ENCODE data around the gene CPSF3.

Gene CPSF3

GRCh38 chr2:9441556-9441955, 18.1 kb downstream of the CPSF3 start:
- H3K4me3 ChIP-seq (ENCODE audit: low read depth, low read length), result no peak overlapping the region
- DNase-seq (ENCODE audit: low read depth, low spot score), result no peak
- TF ChIP-seq CTCF (IDR thresholded peaks at IDR 0.05; ENCODE audit: low read depth, low read length), result no peak
- in situ Hi-C loops (cut with HindIII; ENCODE audit: low sequenced_read_pairs), result no loop called here

GRCh38 chr2:9443526-9443925, 20.1 kb downstream of the CPSF3 start:
- no peak for DNase-seq (ENCODE audit: low read depth, low spot score)
- H3K4me3 ChIP-seq (ENCODE audit: low read depth, low read length), result no peak overlapping the region

GRCh38 chr2:9445089-9445488, 21.6 kb downstream of the CPSF3 start:
- no peak for TF ChIP-seq CTCF (IDR thresholded peaks at IDR 0.05; ENCODE audit: low read depth, low read length)
- no peak for DNase-seq (ENCODE audit: low read depth, low spot score)
- in situ Hi-C loops (cut with HindIII; ENCODE audit: low sequenced_read_pairs), result no loop called here
- no peak overlapping the region for H3K4me3 ChIP-seq (ENCODE audit: low read depth, low read length)

More at GRCh38 chr2:9443526-9443925, 20.1 kb downstream of the CPSF3 start:
- in situ Hi-C loops (cut with HindIII; ENCODE audit: low sequenced_read_pairs), result no loop called here
- no peak for TF ChIP-seq CTCF (IDR thresholded peaks at IDR 0.05; ENCODE audit: low read depth, low read length)

- no peak for DNase-seq (ENCODE audit: low read depth, low spot score)
- in situ Hi-C loops (cut with HindIII; ENCODE audit: low sequenced_read_pairs), result no loop called here
These were observed 27.8 kb downstream of the CPSF3 start for GRCh38 chr2:9451231-9451630.

GRCh38 chr2:9460441-9461017, 37.1 kb downstream of the CPSF3 start:
- no peak for TF ChIP-seq CTCF (IDR thresholded peaks at IDR 0.05; ENCODE audit: low read depth, low read length)
- H3K4me3 ChIP-seq (ENCODE audit: low read depth, low read length), result no peak overlapping the region
- in situ Hi-C loops (cut with HindIII; ENCODE audit: low sequenced_read_pairs), result no loop called here
- DNase-seq (ENCODE audit: low read depth, low spot score), result no peak

More at GRCh38 chr2:9451231-9451630, 27.8 kb downstream of the CPSF3 start:
- TF ChIP-seq CTCF (IDR thresholded peaks at IDR 0.05; ENCODE audit: low read depth, low read length), result no peak
- no peak overlapping the region for H3K4me3 ChIP-seq (ENCODE audit: low read depth, low read length)

GRCh38 chr2:9461079-9461478, 37.6 kb downstream of the CPSF3 start:
- in situ Hi-C loops (cut with HindIII; ENCODE audit: low sequenced_read_pairs), result no loop called here
- no peak for DNase-seq (ENCODE audit: low read depth, low spot score)
- H3K4me3 ChIP-seq (ENCODE audit: low read depth, low read length), result no peak overlapping the region
- no peak for TF ChIP-seq CTCF (IDR thresholded peaks at IDR 0.05; ENCODE audit: low read depth, low read length)

All from astrocyte of the spinal cord (primary cell).